ENCODE results near the gene HDGF.

DNA sequence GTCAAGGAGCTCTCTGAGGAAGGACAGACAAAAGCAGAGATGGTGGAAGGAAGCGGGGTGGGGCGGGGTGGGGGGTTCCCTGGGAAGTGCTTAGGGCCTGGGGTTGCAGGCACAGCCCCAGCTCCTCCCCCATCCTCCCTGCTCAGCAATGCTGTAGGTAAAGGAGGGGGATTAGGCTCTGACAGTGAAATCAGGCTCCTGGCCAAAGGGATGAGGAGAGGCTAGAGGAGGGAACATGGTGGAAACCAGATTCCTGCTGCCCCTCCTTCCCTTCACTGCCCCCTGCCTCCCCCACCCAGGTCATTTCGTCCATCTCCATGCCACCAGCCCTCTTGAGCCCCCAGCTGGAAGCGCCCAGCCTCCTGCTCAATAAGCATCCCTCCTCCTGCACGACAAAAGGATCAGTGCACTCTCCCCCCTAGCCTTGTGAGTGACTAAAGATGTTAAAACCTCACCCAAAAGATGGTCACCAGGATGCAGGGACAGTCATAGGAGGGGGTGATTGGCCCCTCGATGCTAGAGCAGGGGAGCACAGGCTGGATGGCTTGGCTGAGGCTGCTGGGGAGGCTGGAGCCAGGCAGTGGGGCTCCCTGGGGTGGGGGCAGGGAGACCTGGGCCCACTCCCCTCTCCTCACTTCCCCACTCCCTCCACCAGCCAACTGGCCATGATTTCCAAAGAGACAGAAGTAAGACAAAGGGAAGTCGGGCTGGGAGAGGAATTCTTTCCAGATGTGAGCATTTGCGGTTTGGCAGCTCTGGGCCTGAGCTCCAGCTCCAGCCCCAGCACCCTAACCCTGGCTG, 43.9 kb downstream of the HDGF start:
- TF ChIP-seq, protein P1, sequence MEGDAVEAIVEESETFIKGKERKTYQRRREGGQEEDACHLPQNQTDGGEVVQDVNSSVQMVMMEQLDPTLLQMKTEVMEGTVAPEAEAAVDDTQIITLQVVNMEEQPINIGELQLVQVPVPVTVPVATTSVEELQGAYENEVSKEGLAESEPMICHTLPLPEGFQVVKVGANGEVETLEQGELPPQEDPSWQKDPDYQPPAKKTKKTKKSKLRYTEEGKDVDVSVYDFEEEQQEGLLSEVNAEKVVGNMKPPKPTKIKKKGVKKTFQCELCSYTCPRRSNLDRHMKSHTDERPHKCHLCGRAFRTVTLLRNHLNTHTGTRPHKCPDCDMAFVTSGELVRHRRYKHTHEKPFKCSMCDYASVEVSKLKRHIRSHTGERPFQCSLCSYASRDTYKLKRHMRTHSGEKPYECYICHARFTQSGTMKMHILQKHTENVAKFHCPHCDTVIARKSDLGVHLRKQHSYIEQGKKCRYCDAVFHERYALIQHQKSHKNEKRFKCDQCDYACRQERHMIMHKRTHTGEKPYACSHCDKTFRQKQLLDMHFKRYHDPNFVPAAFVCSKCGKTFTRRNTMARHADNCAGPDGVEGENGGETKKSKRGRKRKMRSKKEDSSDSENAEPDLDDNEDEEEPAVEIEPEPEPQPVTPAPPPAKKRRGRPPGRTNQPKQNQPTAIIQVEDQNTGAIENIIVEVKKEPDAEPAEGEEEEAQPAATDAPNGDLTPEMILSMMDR (IDR thresholded peaks at IDR 0.05) = no peak
- no peak for TF ChIP-seq POLR2A (IDR thresholded peaks at IDR 0.05)
